ENCODE measurements around the gene ATF7IP. TPM values are rescaled to one million over a fixed set of nuclear protein-coding genes. Genes with fewer than 3 reads are reported as not detected.

ATF7IP gene
- total RNA-seq, 2 experiments from 2014 or later: 101 to 107 TPM

- CTCF ChIA-PET: no interaction called here
- intact Hi-C loops (cut with micrococcal nuclease): no loop called here
- no peaks in the 10 kb centered on the region for H3K27me3 Mint-ChIP-seq
- POLR2A ChIA-PET: no interaction called here
- H3K4me3 Mint-ChIP-seq: no peak overlapping the region
- H3K9me3 Mint-ChIP-seq: peaks cover 23% of the 10 kb centered on the region
- no peak for TF ChIP-seq CTCF (IDR thresholded peaks at IDR 0.05)
- H3K36me3 Mint-ChIP-seq (ENCODE audit: low read depth): peaks cover 71% of the 10 kb centered on the region
- H3K4me1 Mint-ChIP-seq (ENCODE audit: low read depth): peaks cover 36% of the 10 kb centered on the region
- no peak for ATAC-seq
- H3K27ac Mint-ChIP-seq: no peak overlapping the region
- no peak for DNase-seq
These were observed 14.0 kb downstream of the ATF7IP start for GRCh38 chr12:14379508-14379907.

GRCh38 chr12:14384783-14385638 lies 19.5 kb downstream of the ATF7IP start:
- ATAC-seq (peak; percentile 95), DNase-seq (peak; percentile 81)
- peaks cover 58% of the 10 kb centered on the region for H3K36me3 Mint-ChIP-seq (ENCODE audit: low read depth)
- no peaks in the 10 kb centered on the region for H3K27me3 Mint-ChIP-seq
- peaks cover 56% of the 10 kb centered on the region for H3K4me1 Mint-ChIP-seq (ENCODE audit: low read depth)
- CTCF ChIA-PET: interaction anchor here (0.9 to 3.8 kb wide), 14 partner anchors 9 to 146 kb away, joined by 3 to 35 read pairs (median 5); partner anchors contain the start of gene ATF7IP
- intact Hi-C loops (cut with micrococcal nuclease): loop anchor here (1.0 kb wide), 2 partner anchors 9 to 18 kb away; no protein-coding TSS in a partner anchor
- H3K27ac Mint-ChIP-seq: peak overlapping the region; percentile 96
- no peak for TF ChIP-seq CTCF (IDR thresholded peaks at IDR 0.05)
- POLR2A ChIA-PET: interaction anchor here (0.5 to 6.7 kb wide), 12 partner anchors 9 to 1667 kb away, joined by 3 to 55 read pairs (median 4); partner anchors contain the start of gene ATF7IP
- H3K4me3 Mint-ChIP-seq: peak overlapping the region; percentile 74
- H3K9me3 Mint-ChIP-seq: peaks cover 7% of the 10 kb centered on the region

GRCh38 chr12:14387219-14387871 lies 21.9 kb downstream of the ATF7IP start:
- ChIA-PET POLR2A (interaction anchor here (1.0 to 6.7 kb wide), 5 partner anchors 11 to 129 kb away, joined by 3 to 55 read pairs (median 12); partner anchors contain the start of gene ATF7IP), CTCF (interaction anchor here (0.8 to 3.8 kb wide), 5 partner anchors 16 to 30 kb away, joined by 3 to 35 read pairs (median 4); partner anchors contain the start of gene ATF7IP)
- peak overlapping the region; percentile 74 for H3K4me3 Mint-ChIP-seq
- ATAC-seq (no peak), DNase-seq (no peak)
- peak overlapping the region; percentile 96 for H3K27ac Mint-ChIP-seq
- intact Hi-C loops (cut with micrococcal nuclease): no loop called here
- H3K9me3 Mint-ChIP-seq: no peaks in the 10 kb centered on the region
- peaks cover 71% of the 10 kb centered on the region for H3K4me1 Mint-ChIP-seq (ENCODE audit: low read depth)
- TF ChIP-seq CTCF (IDR thresholded peaks at IDR 0.05): no peak
- H3K27me3 Mint-ChIP-seq: no peaks in the 10 kb centered on the region
- H3K36me3 Mint-ChIP-seq (ENCODE audit: low read depth): peaks cover 61% of the 10 kb centered on the region

GRCh38 chr12:14390449-14390848 lies 25.0 kb downstream of the ATF7IP start:
- POLR2A ChIA-PET: interaction anchor here (1.3 to 1.5 kb wide), 2 partner anchors 25 to 134 kb away, joined by 3 to 6 read pairs; partner anchors contain the start of gene ATF7IP
- DNase-seq (no peak), ATAC-seq (no peak)
- CTCF ChIA-PET: interaction anchor here (0.9 to 1.7 kb wide), 2 partner anchors 24 to 25 kb away, joined by 3 to 4 read pairs; no protein-coding TSS in a partner anchor
- Mint-ChIP-seq H3K4me1 (ENCODE audit: low read depth) (peaks cover 68% of the 10 kb centered on the region), H3K4me3 (peak overlapping the region; percentile 69), H3K27me3 (no peaks in the 10 kb centered on the region), H3K9me3 (no peaks in the 10 kb centered on the region), H3K27ac (peak overlapping the region; percentile 96), H3K36me3 (ENCODE audit: low read depth) (peaks cover 54% of the 10 kb centered on the region)
- TF ChIP-seq CTCF (IDR thresholded peaks at IDR 0.05): no peak
- intact Hi-C loops (cut with micrococcal nuclease): loop anchor here (5.0 to 10.0 kb wide), 2 partner anchors 382 to 564 kb away; a partner anchor contains a TSS
